Non-pigmented ciliary epithelial cell (primary cell): ENCODE measurements around the gene ZNF438.
"Not testable (repeated sequence)": the region's sequence is repeated elsewhere in the genome, so short reads cannot be mapped to it uniquely, and the experiment has no call there.

Experiments
- DNase-seq: peaks from one replicate; pipeline ENCODE4 v3.0.0-alpha.2; 2010; ENCODE audit warnings: low read depth

Gene ZNF438

GRCh38 chr10:30935078-30935477 is 96.6 kb downstream of the ZNF438 start:
- DNase-seq = no peak

- DNase-seq = no peak
These were observed 100.6 kb downstream of the ZNF438 start for GRCh38 chr10:30931094-30931493.

- no peak for DNase-seq
These were observed 101.7 kb downstream of the ZNF438 start for GRCh38 chr10:30929901-30930520.

- DNase-seq = not testable (repeated sequence)
These were observed 102.3 kb downstream of the ZNF438 start for GRCh38 chr10:30929311-30929729.

- no peak for DNase-seq
These were observed 102.9 kb downstream of the ZNF438 start for GRCh38 chr10:30928742-30929141.

- DNase-seq = no peak
These were observed 113.0 kb downstream of the ZNF438 start for GRCh38 chr10:30918651-30919050.

- no peak for DNase-seq
These were observed 113.9 kb downstream of the ZNF438 start for GRCh38 chr10:30917789-30918188.

- DNase-seq = no peak
These were observed 114.6 kb downstream of the ZNF438 start for GRCh38 chr10:30917067-30917466.

GRCh38 chr10:30915146-30915545 is 116.5 kb downstream of the ZNF438 start:
- peak; percentile 6 for DNase-seq

GRCh38 chr10:30911303-30911863 is 120.3 kb downstream of the ZNF438 start:
- DNase-seq = no peak

- no peak for DNase-seq
These were observed 128.1 kb downstream of the ZNF438 start for GRCh38 chr10:30903397-30904138.

GRCh38 chr10:30902621-30903396 is 128.9 kb downstream of the ZNF438 start:
- DNase-seq = no peak

GRCh38 chr10:30901487-30901886 is 130.2 kb downstream of the ZNF438 start:
- DNase-seq = not testable (repeated sequence)

GRCh38 chr10:30898964-30899363 is 132.7 kb downstream of the ZNF438 start:
- DNase-seq = no peak

- DNase-seq = no peak
These were observed 134.1 kb downstream of the ZNF438 start for GRCh38 chr10:30897547-30897946.

- DNase-seq = no peak
These were observed 134.6 kb downstream of the ZNF438 start for GRCh38 chr10:30897048-30897447.

- DNase-seq = no peak
These were observed 137.4 kb downstream of the ZNF438 start for GRCh38 chr10:30894221-30894620.

- DNase-seq = no peak
These were observed 138.5 kb downstream of the ZNF438 start for GRCh38 chr10:30893208-30893607.

GRCh38 chr10:30887839-30888238 is 143.8 kb downstream of the ZNF438 start:
- DNase-seq = no peak

GRCh38 chr10:30885423-30885822 is 146.2 kb downstream of the ZNF438 start:
- no peak for DNase-seq

- no peak for DNase-seq
These were observed 147.9 kb downstream of the ZNF438 start for GRCh38 chr10:30883751-30884150.

GRCh38 chr10:30883116-30883515 is 148.5 kb downstream of the ZNF438 start:
- no peak for DNase-seq

GRCh38 chr10:30882281-30882680 is 149.4 kb downstream of the ZNF438 start:
- no peak for DNase-seq
